Mammary epithelial cell (primary cell): ENCODE data around the gene C10orf53.

Source experiments
- CTCF ChIP-seq, 2 donors: IDR thresholded peaks in 1 of 2; conservative IDR thresholded peaks in 1 of 2; 2 replicates each; pipeline ENCODE4 v1.5.1; 2011 to 2012; ENCODE audit warnings: inconsistent platforms in 2 of 2, low read length in 2 of 2, mild to moderate bottlenecking in 2 of 2, control low read depth in 1 of 2, low read depth in 1 of 2; ENCODE audit not compliant: insufficient read depth in 1 of 2; ENCODE audit errors: extremely low read depth in 1 of 2
- EZH2 ChIP-seq: IDR thresholded peaks from 2 replicates; pipeline ENCODE4 v1.6.1; 2012; ENCODE audit warnings: low read length, inconsistent platforms, borderline replicate concordance

GRCh38 chr10:49689882-49690510 is 10.5 kb downstream of the C10orf53 start:
- TF ChIP-seq EZH2 (no peak), CTCF (conservative IDR thresholded peaks at IDR 0.05 in 1 of 2, IDR thresholded peaks at IDR 0.05 in 1 of 2; ENCODE audit: extremely low read depth in 1 of 2, insufficient read depth in 1 of 2, low read depth in 1 of 2, low read length in 2 of 2) (no peak)
